GM06990 (cell line): ENCODE results near the gene SLC30A2.

Experiments
- DNase-seq: peaks from one replicate; pipeline ENCODE4 v3.0.0-alpha.2; 2011; ENCODE audit not compliant: insufficient read length; ENCODE audit errors: extremely low read depth
- H3K27me3 ChIP-seq: replicated peaks from 2 replicates; pipeline ENCODE4 v1.6.0; 2011; ENCODE audit warnings: low read length; ENCODE audit not compliant: control insufficient read depth, insufficient read depth
- H3K36me3 ChIP-seq: 2 replicates; pipeline ENCODE4 v1.5.1; 2011; ENCODE audit warnings: low read length; ENCODE audit not compliant: control insufficient read depth, insufficient read depth
- H3K4me3 ChIP-seq: replicated peaks from 2 replicates; pipeline ENCODE4 v1.5.1; 2011; ENCODE audit warnings: low read depth, mild to moderate bottlenecking, control low read depth, low read length
- TF ChIP-seq, protein P1 (sequence below): IDR thresholded peaks from 2 replicates; pipeline ENCODE4 v1.5.1; 2011; ENCODE audit warnings: low read length, control low read depth, mild to moderate bottlenecking, inconsistent platforms; ENCODE audit not compliant: insufficient read depth, poor library complexity, severe bottlenecking

SLC30A2 gene

DNA sequence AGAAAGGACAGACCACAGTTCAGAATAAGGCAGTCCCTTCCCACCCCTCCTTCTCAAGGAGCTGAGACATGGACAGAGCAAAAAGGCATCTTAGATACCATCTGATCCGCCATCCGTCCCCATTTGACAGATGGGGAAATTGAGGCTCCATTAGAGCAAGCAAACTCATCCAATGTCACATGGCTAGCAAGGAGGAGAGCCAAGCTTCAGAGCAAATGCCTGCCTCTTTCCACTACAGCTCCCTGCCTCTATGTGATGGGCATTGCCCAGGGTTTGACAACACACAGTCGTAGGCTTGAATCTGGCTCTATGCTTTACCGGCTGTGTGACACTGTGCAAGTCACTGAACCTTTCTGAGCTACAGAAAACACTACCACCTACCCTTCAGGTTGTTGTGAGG, 3.9 kb downstream of the SLC30A2 start:
- TF ChIP-seq, protein P1, sequence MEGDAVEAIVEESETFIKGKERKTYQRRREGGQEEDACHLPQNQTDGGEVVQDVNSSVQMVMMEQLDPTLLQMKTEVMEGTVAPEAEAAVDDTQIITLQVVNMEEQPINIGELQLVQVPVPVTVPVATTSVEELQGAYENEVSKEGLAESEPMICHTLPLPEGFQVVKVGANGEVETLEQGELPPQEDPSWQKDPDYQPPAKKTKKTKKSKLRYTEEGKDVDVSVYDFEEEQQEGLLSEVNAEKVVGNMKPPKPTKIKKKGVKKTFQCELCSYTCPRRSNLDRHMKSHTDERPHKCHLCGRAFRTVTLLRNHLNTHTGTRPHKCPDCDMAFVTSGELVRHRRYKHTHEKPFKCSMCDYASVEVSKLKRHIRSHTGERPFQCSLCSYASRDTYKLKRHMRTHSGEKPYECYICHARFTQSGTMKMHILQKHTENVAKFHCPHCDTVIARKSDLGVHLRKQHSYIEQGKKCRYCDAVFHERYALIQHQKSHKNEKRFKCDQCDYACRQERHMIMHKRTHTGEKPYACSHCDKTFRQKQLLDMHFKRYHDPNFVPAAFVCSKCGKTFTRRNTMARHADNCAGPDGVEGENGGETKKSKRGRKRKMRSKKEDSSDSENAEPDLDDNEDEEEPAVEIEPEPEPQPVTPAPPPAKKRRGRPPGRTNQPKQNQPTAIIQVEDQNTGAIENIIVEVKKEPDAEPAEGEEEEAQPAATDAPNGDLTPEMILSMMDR = no peak
- no peak for DNase-seq
- Histone ChIP-seq H3K4me3 (no peak overlapping the region), H3K27me3 (peaks cover 1% of the 10 kb centered on the region), H3K36me3 (no peaks in the 10 kb centered on the region)

DNA sequence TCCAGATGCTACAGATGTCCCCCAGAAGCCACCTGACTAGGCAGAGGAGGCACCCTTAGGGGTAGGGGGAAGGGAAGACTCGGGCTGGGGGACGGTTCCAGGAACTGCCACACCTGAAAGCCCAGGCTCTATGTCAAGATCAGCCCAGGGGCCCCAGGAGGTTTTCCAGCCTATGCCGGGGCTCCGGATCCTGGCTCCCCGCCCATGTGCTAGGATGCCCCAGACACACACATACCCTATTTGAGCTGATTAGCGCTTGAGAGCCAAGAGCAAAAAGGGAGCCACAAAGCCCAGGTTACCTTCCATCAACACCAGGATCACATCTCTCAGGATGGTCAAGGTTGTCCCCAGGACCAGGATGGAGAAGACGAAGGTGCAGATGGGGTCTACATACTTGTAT, 4.5 kb downstream of the SLC30A2 start:
- Histone ChIP-seq H3K27me3 (peaks cover 1% of the 10 kb centered on the region), H3K4me3 (no peak overlapping the region), H3K36me3 (no peaks in the 10 kb centered on the region)
- DNase-seq = no peak
- TF ChIP-seq, protein P1 = no peak

DNA sequence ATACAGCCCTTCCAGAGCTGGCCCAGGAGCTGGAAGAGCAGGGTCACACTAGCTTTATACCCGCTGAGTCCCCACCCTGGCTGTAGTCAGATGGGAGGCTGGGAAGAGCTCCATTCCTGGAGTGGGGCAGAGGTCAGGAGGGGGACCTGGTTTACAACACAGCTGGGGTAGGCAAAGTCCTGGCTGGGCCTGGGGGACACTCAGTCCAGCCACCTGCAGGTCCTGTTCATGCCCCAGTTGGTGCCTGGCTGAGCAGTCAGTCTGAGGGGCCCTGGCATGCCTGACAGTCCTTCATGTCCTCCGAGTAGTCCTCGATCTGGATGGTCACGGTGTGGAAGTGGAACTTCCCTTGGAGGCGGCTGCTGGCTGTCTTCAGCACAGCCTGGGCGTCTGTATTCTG, 7.0 kb downstream of the SLC30A2 start:
- no peak for DNase-seq
- Histone ChIP-seq H3K36me3 (no peaks in the 10 kb centered on the region), H3K4me3 (no peak overlapping the region), H3K27me3 (no peaks in the 10 kb centered on the region; the same call in none of the 2 replicates)
- TF ChIP-seq, protein P1 = no peak

DNA sequence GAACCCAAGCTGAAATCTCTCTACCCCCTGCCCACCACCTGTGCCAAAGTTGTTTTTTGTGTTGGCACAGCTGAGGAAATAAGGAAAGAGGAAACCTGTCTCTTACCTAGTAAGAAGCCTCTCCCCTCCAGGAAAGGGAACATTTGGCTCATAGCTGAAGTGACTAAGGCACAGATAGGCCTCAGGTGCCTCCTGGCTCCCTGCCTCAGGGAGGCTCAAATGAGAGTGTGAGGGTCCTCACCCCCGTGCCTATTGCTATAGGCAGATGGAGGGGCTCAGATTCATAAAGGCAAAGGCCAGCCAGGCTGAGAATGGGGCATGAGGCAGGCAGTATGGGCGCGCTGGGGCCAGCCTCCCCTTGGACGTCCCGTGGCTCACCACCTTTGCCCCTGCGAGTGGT, 7.4 kb downstream of the SLC30A2 start:
- no peak for DNase-seq
- no peaks in the 10 kb centered on the region for H3K36me3 ChIP-seq
- TF ChIP-seq, protein P1 = no peak

DNA sequence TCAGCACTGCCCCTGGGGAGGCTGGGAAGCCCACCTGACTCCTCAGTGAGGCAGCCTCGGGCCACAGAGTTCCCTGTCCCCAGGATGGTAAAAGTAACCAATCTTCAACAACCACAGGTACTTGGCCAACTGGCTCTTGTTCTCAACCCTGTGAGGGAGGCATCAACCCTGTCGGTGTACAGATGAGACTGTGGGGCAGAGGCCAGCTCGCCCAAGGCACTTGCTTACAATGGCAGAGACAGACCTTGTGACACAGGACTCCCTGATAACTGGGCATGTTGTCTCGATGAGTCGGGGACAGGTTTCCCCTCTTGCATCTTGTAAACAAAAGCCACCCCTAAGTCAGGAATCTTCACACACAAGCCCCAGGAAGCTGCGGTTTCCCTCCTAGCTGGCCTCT, 8.0 kb downstream of the SLC30A2 start:
- TF ChIP-seq, protein P1 = no peak
- Histone ChIP-seq H3K27me3 (no peaks in the 10 kb centered on the region; the same call in none of the 2 replicates), H3K4me3 (no peak overlapping the region), H3K36me3 (no peaks in the 10 kb centered on the region)
- DNase-seq = no peak

More for the DNA sequence above, 7.4 kb downstream of the SLC30A2 start:
- H3K4me3 ChIP-seq = no peak overlapping the region
- H3K27me3 ChIP-seq = no peaks in the 10 kb centered on the region; the same call in none of the 2 replicates

DNA sequence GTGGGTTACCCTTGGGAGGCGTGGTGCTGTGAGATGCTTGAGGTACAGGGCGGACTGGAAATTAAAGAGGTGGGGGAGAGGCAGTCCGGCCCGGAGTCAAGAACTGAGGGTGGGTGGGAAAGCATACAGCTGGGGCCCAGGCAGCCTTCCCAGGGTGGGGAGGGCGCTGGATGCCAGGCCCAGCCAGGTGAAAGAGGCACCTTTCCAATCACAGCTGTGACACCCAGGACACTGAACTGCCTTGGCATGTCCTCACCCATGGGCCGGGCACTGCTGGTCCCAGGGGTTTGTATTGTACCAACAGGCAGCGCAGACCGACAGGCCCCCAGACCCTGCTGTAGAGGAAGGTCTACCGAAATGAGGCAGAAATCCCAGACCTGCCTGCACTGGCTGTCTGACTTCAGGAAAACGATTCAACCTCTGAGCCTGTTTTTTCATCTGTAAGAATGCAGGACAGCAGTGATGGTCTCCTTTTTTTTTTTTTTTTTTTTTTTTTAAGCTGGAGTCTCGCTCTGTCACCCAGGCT, 9.1 kb downstream of the SLC30A2 start:
- no peak for DNase-seq
- Histone ChIP-seq H3K27me3 (no peaks in the 10 kb centered on the region; the same call in none of the 2 replicates), H3K36me3 (no peaks in the 10 kb centered on the region), H3K4me3 (no peak overlapping the region)
- TF ChIP-seq, protein P1 = no peak
